Mesothelial cell of epicardium (in vitro differentiated cells): Measurements from ENCODE around the gene ADIPOR2. TPM values are rescaled to one million over a fixed set of nuclear protein-coding genes. Genes with fewer than 3 reads are reported as not detected.

Source experiments
- DNase-seq, 2 experiments: peaks; one replicate each; pipeline ENCODE4 v3.0.0; 2021; ENCODE audit warnings: low spot score in 2 of 2; ENCODE audit not compliant: unreplicated experiment in 2 of 2
- H3K27ac Mint-ChIP-seq: 2 replicates; pipeline ENCODE4 v1.8.0; 2021; ENCODE audit warnings: mixed read lengths
- H3K27me3 Mint-ChIP-seq: 2 replicates; pipeline ENCODE4 v1.8.0; 2021; ENCODE audit warnings: low read depth, mixed read lengths
- H3K36me3 Mint-ChIP-seq: 2 replicates; pipeline ENCODE4 v1.8.0; 2021; ENCODE audit warnings: mixed read lengths
- H3K4me1 Mint-ChIP-seq: 2 replicates; pipeline ENCODE4 v1.8.0; 2021; ENCODE audit warnings: mixed read lengths
- H3K4me3 Mint-ChIP-seq: 2 replicates; pipeline ENCODE4 v1.8.0; 2021; ENCODE audit warnings: mild to moderate bottlenecking, moderate library complexity, mixed read lengths
- H3K9me3 Mint-ChIP-seq: 2 replicates; pipeline ENCODE4 v1.8.0; 2021; ENCODE audit warnings: mixed read lengths
- CTCF ChIP-seq: fragments of 200-600 bp; sonication (generic); IDR thresholded peaks from one replicate; pipeline ENCODE4 v1.5.0; 2021; ENCODE audit warnings: antibody characterized with exemption; ENCODE audit not compliant: unreplicated experiment
- total RNA-seq: library from RNA; stranded (reverse); gene quantifications from 3 replicates; pipeline ENCODE4 v1.2.1, GENCODE V29; 2021

The ADIPOR2 gene
- total RNA-seq, result 77.2 to 87.3 TPM (median 77.4 TPM) in 3 replicates

GRCh38 chr12:1690578-1691122, at the start of gene ADIPOR2:
Gene ADIPOR2 (plus strand): TSS chr12:1691070. CDS start chr12:1754344, 63,274 bp downstream.
- Mint-ChIP-seq H3K27me3 (no peaks in the 10 kb centered on the region), H3K4me1 (peaks cover 26% of the 10 kb centered on the region), H3K9me3 (no peaks in the 10 kb centered on the region), H3K36me3 (peaks cover 4% of the 10 kb centered on the region), H3K4me3 (peak within 1 kb of the TSS; percentile 98), H3K27ac (peak within 1 kb of the TSS; percentile 99)
- no peak for TF ChIP-seq CTCF
- DNase-seq, result peak; percentile 92 to 96

- no peaks in the 10 kb centered on the region for H3K9me3 Mint-ChIP-seq
- DNase-seq, result no peak
- peak overlapping the region; percentile 68 for H3K27ac Mint-ChIP-seq
- no peak for TF ChIP-seq CTCF
- H3K27me3 Mint-ChIP-seq, result peaks cover 9% of the 10 kb centered on the region
- H3K4me1 Mint-ChIP-seq, result peaks cover 29% of the 10 kb centered on the region
- H3K36me3 Mint-ChIP-seq, result peaks cover 13% of the 10 kb centered on the region
- H3K4me3 Mint-ChIP-seq, result no peak overlapping the region
These were observed 48.4 kb upstream of the ADIPOR2 start for GRCh38 chr12:1642513-1642912.

GRCh38 chr12:1643043-1643442, 47.8 kb upstream of the ADIPOR2 start:
- H3K27me3 Mint-ChIP-seq, result peaks cover 9% of the 10 kb centered on the region
- H3K9me3 Mint-ChIP-seq, result no peaks in the 10 kb centered on the region
- no peak overlapping the region for H3K4me3 Mint-ChIP-seq
- H3K27ac Mint-ChIP-seq, result peak overlapping the region; percentile 68
- no peak for DNase-seq
- peaks cover 29% of the 10 kb centered on the region for H3K4me1 Mint-ChIP-seq
- H3K36me3 Mint-ChIP-seq, result peaks cover 13% of the 10 kb centered on the region
- TF ChIP-seq CTCF, result no peak

- Mint-ChIP-seq H3K36me3 (peaks cover 12% of the 10 kb centered on the region), H3K4me1 (peaks cover 29% of the 10 kb centered on the region), H3K27me3 (peaks cover 9% of the 10 kb centered on the region), H3K9me3 (no peaks in the 10 kb centered on the region), H3K4me3 (no peak overlapping the region), H3K27ac (no peak overlapping the region)
- DNase-seq, result no peak
- no peak for TF ChIP-seq CTCF
These were observed 46.9 kb upstream of the ADIPOR2 start for GRCh38 chr12:1643905-1644533.

GRCh38 chr12:1644534-1645438, 46.1 kb upstream of the ADIPOR2 start:
- TF ChIP-seq CTCF, result no peak
- Mint-ChIP-seq H3K36me3 (peaks cover 12% of the 10 kb centered on the region), H3K4me1 (peaks cover 35% of the 10 kb centered on the region), H3K27me3 (peaks cover 9% of the 10 kb centered on the region), H3K4me3 (no peak overlapping the region), H3K9me3 (no peaks in the 10 kb centered on the region), H3K27ac (peak overlapping the region; percentile 59)
- peak in 1 of 2 experiments; percentile 73 for DNase-seq
